ENCODE results near the gene CAMK1D.

CAMK1D gene

GRCh38 chr10:12597176-12597575 is 247.8 kb downstream of the CAMK1D start:
- DNase-seq (ENCODE audit: low spot score) = no peak

- DNase-seq (ENCODE audit: low spot score) = no peak
Observed at GRCh38 chr10:12597788-12598765, 248.7 kb downstream of the CAMK1D start.

GRCh38 chr10:12600652-12601051 is 251.3 kb downstream of the CAMK1D start:
- no peak for DNase-seq (ENCODE audit: low spot score)

- no peak for DNase-seq (ENCODE audit: low spot score)
Observed at GRCh38 chr10:12602521-12602920, 253.2 kb downstream of the CAMK1D start.

GRCh38 chr10:12603766-12604470 is 254.6 kb downstream of the CAMK1D start:
- DNase-seq (ENCODE audit: low spot score) = no peak

- no peak for DNase-seq (ENCODE audit: low spot score)
Observed at GRCh38 chr10:12605580-12606405, 256.4 kb downstream of the CAMK1D start.

GRCh38 chr10:12606461-12606860 is 257.1 kb downstream of the CAMK1D start:
- no peak for DNase-seq (ENCODE audit: low spot score)

- DNase-seq (ENCODE audit: low spot score) = no peak
Observed at GRCh38 chr10:12608761-12609160, 259.4 kb downstream of the CAMK1D start.

GRCh38 chr10:12609435-12609834 is 260.1 kb downstream of the CAMK1D start:
- DNase-seq (ENCODE audit: low spot score) = no peak

GRCh38 chr10:12613136-12613535 is 263.8 kb downstream of the CAMK1D start:
- no peak for DNase-seq (ENCODE audit: low spot score)

- DNase-seq (ENCODE audit: low spot score) = no peak
Observed at GRCh38 chr10:12614177-12614995, 265.0 kb downstream of the CAMK1D start.

- no peak for DNase-seq (ENCODE audit: low spot score)
Observed at GRCh38 chr10:12615296-12616220, 266.2 kb downstream of the CAMK1D start.

GRCh38 chr10:12617191-12618175 is 268.1 kb downstream of the CAMK1D start:
- no peak for DNase-seq (ENCODE audit: low spot score)

- no peak for DNase-seq (ENCODE audit: low spot score)
Observed at GRCh38 chr10:12622016-12622415, 272.7 kb downstream of the CAMK1D start.

GRCh38 chr10:12622691-12623090 is 273.3 kb downstream of the CAMK1D start:
- DNase-seq (ENCODE audit: low spot score) = no peak

- DNase-seq (ENCODE audit: low spot score) = no peak
Observed at GRCh38 chr10:12625393-12626023, 276.2 kb downstream of the CAMK1D start.

GRCh38 chr10:12628153-12628552 is 278.8 kb downstream of the CAMK1D start:
- DNase-seq (ENCODE audit: low spot score) = no peak

GRCh38 chr10:12628964-12629766 is 279.8 kb downstream of the CAMK1D start:
- no peak for DNase-seq (ENCODE audit: low spot score)

Data from RKO (cell line).